ENCODE data around the gene HUWE1.
"Not testable (repeated sequence)": the region's sequence is repeated elsewhere in the genome, so short reads cannot be mapped to it uniquely, and the experiment has no call there.

The HUWE1 gene

DNA sequence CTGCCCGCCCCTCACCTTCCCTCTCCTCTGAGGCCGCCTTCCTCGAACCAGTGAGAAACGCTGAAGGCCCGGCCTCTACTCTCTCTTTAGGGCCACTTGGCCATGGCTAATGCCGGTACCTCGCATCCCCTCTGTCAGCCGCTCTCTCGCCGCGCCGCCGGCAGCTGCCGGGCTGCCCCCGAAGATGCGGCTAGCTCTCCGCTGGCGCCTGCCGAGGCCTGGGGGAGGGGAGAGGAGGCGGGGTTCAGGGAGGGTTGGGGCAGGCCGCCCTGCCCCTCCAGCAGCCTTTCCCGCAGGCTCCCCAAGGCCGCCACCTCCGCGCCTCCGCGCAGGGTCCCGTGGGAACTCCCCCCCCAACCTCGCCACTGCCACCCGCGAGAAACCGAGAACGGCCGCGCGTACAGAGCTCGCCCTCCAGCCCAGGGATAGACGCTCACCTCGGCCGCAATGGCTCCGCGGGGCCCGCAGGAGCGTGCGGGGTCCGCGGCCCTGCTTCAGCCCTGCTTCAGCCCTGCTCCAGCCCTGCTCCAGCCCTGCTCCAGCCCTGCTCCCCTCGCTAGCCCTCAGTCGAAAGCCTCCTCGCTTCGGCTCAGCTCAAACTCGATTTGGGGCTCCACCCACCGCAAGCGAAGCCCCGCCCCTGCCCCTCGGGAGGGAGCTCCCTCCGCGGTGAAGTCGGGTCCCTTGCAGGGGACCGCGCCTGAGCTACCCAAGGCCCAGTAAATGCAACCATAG, at the start of gene HUWE1:
Gene HUWE1, minus strand, starts transcription at position 569 of the 735 bp plus-strand sequence. CDS start 32,612 bp downstream, outside the sequence.
- Mint-ChIP-seq H3K27me3 (peaks cover 21% of the 10 kb centered on the region), H3K36me3 (ENCODE audit: low read depth) (peaks cover 44% of the 10 kb centered on the region), H3K27ac (peak within 1 kb of the TSS; percentile 98), H3K4me1 (ENCODE audit: low read depth) (peaks cover 12% of the 10 kb centered on the region), H3K4me3 (peak within 1 kb of the TSS; percentile 84), H3K9me3 (no peaks in the 10 kb centered on the region)
- DNase-seq = peak; percentile 91

- no peak for DNase-seq
- peaks cover 2% of the 10 kb centered on the region for H3K9me3 Mint-ChIP-seq
- H3K27me3 Mint-ChIP-seq = peaks cover 29% of the 10 kb centered on the region
- peaks cover 18% of the 10 kb centered on the region for H3K36me3 Mint-ChIP-seq (ENCODE audit: low read depth)
- H3K4me1 Mint-ChIP-seq (ENCODE audit: low read depth) = peaks cover 61% of the 10 kb centered on the region
- H3K4me3 Mint-ChIP-seq = peak overlapping the region; percentile 65
- peak overlapping the region; percentile 92 for H3K27ac Mint-ChIP-seq
Observed at GRCh38 chrX:53732797-53733196, 46.3 kb upstream of the HUWE1 start.

GRCh38 chrX:53729751-53730150, 43.2 kb upstream of the HUWE1 start:
- peaks cover 14% of the 10 kb centered on the region for H3K27me3 Mint-ChIP-seq
- peaks cover 61% of the 10 kb centered on the region for H3K4me1 Mint-ChIP-seq (ENCODE audit: low read depth)
- peak overlapping the region; percentile 38 for H3K27ac Mint-ChIP-seq

DNA sequence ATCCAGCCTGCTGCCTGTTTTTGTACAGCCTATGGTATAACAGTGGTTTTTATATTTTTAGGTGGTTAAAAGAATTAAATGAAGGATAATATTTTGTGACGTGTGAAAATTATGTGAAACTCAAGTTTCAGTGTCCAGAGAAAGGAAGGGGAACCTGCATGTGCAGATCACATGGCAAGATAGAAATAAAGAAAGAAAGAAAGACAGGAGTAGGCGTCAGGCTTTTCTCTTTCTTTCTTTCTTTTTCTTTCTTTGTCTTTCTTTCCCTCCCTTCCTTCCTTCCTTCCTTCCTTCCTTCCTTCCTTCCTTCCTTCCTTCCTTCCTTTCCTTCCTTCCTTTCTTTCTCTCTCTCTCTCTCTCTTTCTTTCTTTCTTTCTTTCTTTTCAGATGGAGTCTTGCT, 42.0 kb upstream of the HUWE1 start:
- Mint-ChIP-seq H3K4me3 (no peak overlapping the region), H3K27me3 (peaks cover 17% of the 10 kb centered on the region), H3K36me3 (ENCODE audit: low read depth) (peaks cover 3% of the 10 kb centered on the region), H3K9me3 (no peaks in the 10 kb centered on the region), H3K27ac (peak overlapping the region; percentile 57), H3K4me1 (ENCODE audit: low read depth) (peaks cover 51% of the 10 kb centered on the region)
- DNase-seq = no peak

More at GRCh38 chrX:53729751-53730150, 43.2 kb upstream of the HUWE1 start:
- no peak for DNase-seq
- Mint-ChIP-seq H3K4me3 (no peak overlapping the region), H3K36me3 (ENCODE audit: low read depth) (peaks cover 3% of the 10 kb centered on the region), H3K9me3 (no peaks in the 10 kb centered on the region)

DNA sequence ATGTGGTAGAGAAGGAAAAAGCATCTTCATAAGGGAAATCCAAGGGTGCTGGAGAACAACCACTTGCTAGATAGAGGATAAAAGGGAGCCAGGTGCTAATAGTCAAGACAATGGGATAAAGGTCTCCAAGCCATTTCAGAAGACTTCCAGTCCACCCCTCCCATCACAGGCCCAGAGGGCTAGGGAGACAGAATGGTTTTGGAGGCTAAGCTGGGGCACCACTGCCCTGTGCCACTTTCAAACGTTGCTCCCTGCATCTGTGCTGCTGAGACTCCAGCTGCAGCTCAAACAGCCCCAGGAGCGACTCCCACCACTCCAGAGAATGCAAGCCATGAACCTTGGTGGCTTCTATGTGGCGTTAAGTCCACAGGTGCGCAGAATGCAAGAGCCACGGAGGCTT, 38.4 kb upstream of the HUWE1 start:
- peaks cover 38% of the 10 kb centered on the region for H3K4me1 Mint-ChIP-seq (ENCODE audit: low read depth)
- no peaks in the 10 kb centered on the region for H3K9me3 Mint-ChIP-seq
- DNase-seq = no peak
- no peak overlapping the region for H3K27ac Mint-ChIP-seq
- no peak overlapping the region for H3K4me3 Mint-ChIP-seq
- peaks cover 3% of the 10 kb centered on the region for H3K36me3 Mint-ChIP-seq (ENCODE audit: low read depth)
- peaks cover 15% of the 10 kb centered on the region for H3K27me3 Mint-ChIP-seq

- Mint-ChIP-seq H3K4me3 (no peak overlapping the region), H3K9me3 (no peaks in the 10 kb centered on the region), H3K36me3 (ENCODE audit: low read depth) (peaks cover 4% of the 10 kb centered on the region), H3K4me1 (ENCODE audit: low read depth) (peaks cover 40% of the 10 kb centered on the region), H3K27me3 (peaks cover 15% of the 10 kb centered on the region), H3K27ac (no peak overlapping the region)
- DNase-seq = no peak
Observed at GRCh38 chrX:53723381-53723780, 36.9 kb upstream of the HUWE1 start.

DNA sequence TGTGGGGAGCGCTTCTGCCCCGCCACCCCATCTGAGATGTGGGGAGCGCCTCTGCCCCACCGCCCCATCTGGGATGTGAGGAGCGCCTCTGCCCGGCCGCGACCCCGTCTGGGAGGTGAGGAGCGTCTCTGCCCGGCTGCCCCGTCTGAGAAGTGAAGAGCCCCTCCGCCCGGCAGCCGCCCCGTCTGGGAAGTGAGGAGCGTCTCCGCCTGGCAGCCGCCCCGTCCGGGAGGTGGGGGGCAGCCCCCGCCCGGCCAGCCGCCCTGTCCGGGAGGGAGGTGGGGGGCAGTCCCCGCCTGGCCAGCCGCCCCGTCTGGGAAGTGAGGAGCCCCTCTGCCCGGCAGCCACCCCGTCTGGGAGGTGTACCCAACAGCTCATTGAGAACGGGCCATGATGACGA, 35.1 kb upstream of the HUWE1 start:
- peaks cover 44% of the 10 kb centered on the region for H3K4me1 Mint-ChIP-seq (ENCODE audit: low read depth)
- H3K4me3 Mint-ChIP-seq; H3K36me3 Mint-ChIP-seq (ENCODE audit: low read depth); H3K27ac Mint-ChIP-seq; DNase-seq; H3K9me3 Mint-ChIP-seq: not testable (repeated sequence)
- peaks cover 15% of the 10 kb centered on the region for H3K27me3 Mint-ChIP-seq

- peaks cover 13% of the 10 kb centered on the region for H3K27me3 Mint-ChIP-seq
- H3K4me3 Mint-ChIP-seq = peak overlapping the region; percentile 78
- not testable (repeated sequence) for H3K36me3 Mint-ChIP-seq (ENCODE audit: low read depth); DNase-seq; H3K9me3 Mint-ChIP-seq
- H3K4me1 Mint-ChIP-seq (ENCODE audit: low read depth) = peaks cover 54% of the 10 kb centered on the region
- peak overlapping the region; percentile 84 for H3K27ac Mint-ChIP-seq
Observed at GRCh38 chrX:53719666-53720065, 33.1 kb upstream of the HUWE1 start.

GRCh38 chrX:53718073-53718472, 31.6 kb upstream of the HUWE1 start:
- Mint-ChIP-seq H3K4me1 (ENCODE audit: low read depth) (peaks cover 69% of the 10 kb centered on the region), H3K27ac (peak overlapping the region; percentile 96), H3K4me3 (peak overlapping the region; percentile 78), H3K36me3 (ENCODE audit: low read depth) (peaks cover 6% of the 10 kb centered on the region), H3K27me3 (peaks cover 5% of the 10 kb centered on the region), H3K9me3 (no peaks in the 10 kb centered on the region)
- DNase-seq = no peak

DNA sequence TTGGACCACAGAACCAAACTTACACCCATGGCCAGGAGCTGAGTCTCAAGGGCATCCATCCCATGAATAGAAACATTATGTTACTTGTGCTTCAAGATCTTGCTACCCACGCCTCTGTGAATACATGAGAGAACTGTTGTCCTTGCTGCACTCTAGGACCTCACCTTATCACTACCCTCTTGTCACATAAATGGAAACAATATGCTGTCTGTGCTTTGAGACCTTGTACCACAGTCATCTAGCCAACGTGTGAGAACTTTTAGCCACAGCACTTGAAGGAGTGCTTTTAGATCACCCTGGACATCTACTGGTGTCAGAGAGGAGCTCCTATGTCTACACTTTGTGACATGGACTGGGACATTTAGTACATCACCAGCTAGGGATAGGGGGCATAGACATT, 30.7 kb upstream of the HUWE1 start:
- Mint-ChIP-seq H3K27ac (peak overlapping the region; percentile 96), H3K4me3 (peak overlapping the region; percentile 75), H3K9me3 (no peaks in the 10 kb centered on the region), H3K27me3 (peaks cover 3% of the 10 kb centered on the region), H3K36me3 (ENCODE audit: low read depth) (peaks cover 6% of the 10 kb centered on the region), H3K4me1 (ENCODE audit: low read depth) (peaks cover 68% of the 10 kb centered on the region)
- no peak for DNase-seq

GRCh38 chrX:53716328-53717088, 30.0 kb upstream of the HUWE1 start:
- peak; percentile 57 for DNase-seq
- Mint-ChIP-seq H3K4me3 (peak overlapping the region; percentile 75), H3K27me3 (peaks cover 3% of the 10 kb centered on the region), H3K9me3 (no peaks in the 10 kb centered on the region), H3K36me3 (ENCODE audit: low read depth) (peaks cover 9% of the 10 kb centered on the region), H3K4me1 (ENCODE audit: low read depth) (peaks cover 70% of the 10 kb centered on the region), H3K27ac (peak overlapping the region; percentile 96)

- Mint-ChIP-seq H3K4me1 (ENCODE audit: low read depth) (peaks cover 72% of the 10 kb centered on the region), H3K27ac (peak overlapping the region; percentile 96), H3K9me3 (no peaks in the 10 kb centered on the region), H3K27me3 (peaks cover 6% of the 10 kb centered on the region), H3K36me3 (ENCODE audit: low read depth) (peaks cover 17% of the 10 kb centered on the region), H3K4me3 (peak overlapping the region; percentile 75)
- DNase-seq = no peak
Observed at GRCh38 chrX:53715346-53715924, 28.9 kb upstream of the HUWE1 start.

- peaks cover 23% of the 10 kb centered on the region for H3K36me3 Mint-ChIP-seq (ENCODE audit: low read depth)
- peak; percentile 71 for DNase-seq
- peaks cover 67% of the 10 kb centered on the region for H3K4me1 Mint-ChIP-seq (ENCODE audit: low read depth)
- peak overlapping the region; percentile 96 for H3K27ac Mint-ChIP-seq
- peaks cover 10% of the 10 kb centered on the region for H3K27me3 Mint-ChIP-seq
- peak overlapping the region; percentile 75 for H3K4me3 Mint-ChIP-seq
- H3K9me3 Mint-ChIP-seq = no peaks in the 10 kb centered on the region
Observed at GRCh38 chrX:53714580-53715345, 28.2 kb upstream of the HUWE1 start.

- peaks cover 27% of the 10 kb centered on the region for H3K36me3 Mint-ChIP-seq (ENCODE audit: low read depth)
Observed at GRCh38 chrX:53713987-53714579, 27.6 kb upstream of the HUWE1 start.

More at GRCh38 chrX:53713987-53714579, 27.6 kb upstream of the HUWE1 start:
- peaks cover 10% of the 10 kb centered on the region for H3K27me3 Mint-ChIP-seq
- no peak for DNase-seq
- H3K27ac Mint-ChIP-seq = peak overlapping the region; percentile 96
- H3K4me1 Mint-ChIP-seq (ENCODE audit: low read depth) = peaks cover 62% of the 10 kb centered on the region
- no peaks in the 10 kb centered on the region for H3K9me3 Mint-ChIP-seq
- peak overlapping the region; percentile 75 for H3K4me3 Mint-ChIP-seq

All from activated T-cell treated with anti-CD3 and anti-CD28 coated beads, Interleukin-2, amount 50 U/mL, for 24 hours (primary cell).